GM19238 (cell line): Measurements from ENCODE around the gene SMOC2.

Source experiments
- DNase-seq: peaks from one replicate; pipeline ENCODE4 v3.0.0; 2011; ENCODE audit warnings: low spot score; ENCODE audit not compliant: insufficient read length

SMOC2 gene

GRCh38 chr6:168516944-168517741 is 76.2 kb downstream of the SMOC2 start:
- DNase-seq = no peak

GRCh38 chr6:168517742-168518347 is 76.9 kb downstream of the SMOC2 start:
- DNase-seq = no peak

- DNase-seq = no peak
Observed at GRCh38 chr6:168518348-168518745, 77.4 kb downstream of the SMOC2 start.

GRCh38 chr6:168518867-168519266 is 77.9 kb downstream of the SMOC2 start:
- DNase-seq = no peak

GRCh38 chr6:168520233-168520632 is 79.2 kb downstream of the SMOC2 start:
- no peak for DNase-seq

- no peak for DNase-seq
Observed at GRCh38 chr6:168524571-168525001, 83.6 kb downstream of the SMOC2 start.

- DNase-seq = no peak
Observed at GRCh38 chr6:168525114-168525513, 84.1 kb downstream of the SMOC2 start.

- DNase-seq = no peak
Observed at GRCh38 chr6:168525926-168526630, 85.1 kb downstream of the SMOC2 start.

GRCh38 chr6:168526841-168527281 is 85.9 kb downstream of the SMOC2 start:
- no peak for DNase-seq

- DNase-seq = no peak
Observed at GRCh38 chr6:168527451-168528210, 86.6 kb downstream of the SMOC2 start.

GRCh38 chr6:168528474-168529095 is 87.6 kb downstream of the SMOC2 start:
- no peak for DNase-seq

- no peak for DNase-seq
Observed at GRCh38 chr6:168529214-168529613, 88.2 kb downstream of the SMOC2 start.

- no peak for DNase-seq
Observed at GRCh38 chr6:168530653-168531071, 89.7 kb downstream of the SMOC2 start.

- DNase-seq = no peak
Observed at GRCh38 chr6:168532070-168532469, 91.1 kb downstream of the SMOC2 start.

GRCh38 chr6:168533414-168533813 is 92.4 kb downstream of the SMOC2 start:
- no peak for DNase-seq

- DNase-seq = no peak
Observed at GRCh38 chr6:168534265-168534664, 93.3 kb downstream of the SMOC2 start.

GRCh38 chr6:168535711-168536110 is 94.7 kb downstream of the SMOC2 start:
- DNase-seq = no peak

- no peak for DNase-seq
Observed at GRCh38 chr6:168536196-168536595, 95.2 kb downstream of the SMOC2 start.

GRCh38 chr6:168536665-168537539 is 95.9 kb downstream of the SMOC2 start:
- no peak for DNase-seq

GRCh38 chr6:168537540-168537884 is 96.5 kb downstream of the SMOC2 start:
- DNase-seq = no peak
